GM12891 (cell line): ENCODE measurements around the gene EFEMP2.

Experiments
- PAX5 ChIP-seq: IDR thresholded peaks from 2 replicates; pipeline ENCODE4 v1.6.1; 2011; ENCODE audit warnings: low read length, moderate library complexity, mild to moderate bottlenecking; ENCODE audit not compliant: insufficient read depth, severe bottlenecking
- POLR2A ChIP-seq: IDR thresholded peaks from 2 replicates; pipeline ENCODE4 v1.6.1; 2011; ENCODE audit warnings: low read depth, low read length, control low read depth
- POLR2AphosphoS5 ChIP-seq: IDR thresholded peaks from 2 replicates; pipeline ENCODE4 v1.6.1; 2011; ENCODE audit warnings: low read depth, low read length, control low read depth
- TAF1 ChIP-seq: IDR thresholded peaks from 2 replicates; pipeline ENCODE4 v1.6.1; 2011; ENCODE audit warnings: low read depth, low read length, control low read depth

DNA sequence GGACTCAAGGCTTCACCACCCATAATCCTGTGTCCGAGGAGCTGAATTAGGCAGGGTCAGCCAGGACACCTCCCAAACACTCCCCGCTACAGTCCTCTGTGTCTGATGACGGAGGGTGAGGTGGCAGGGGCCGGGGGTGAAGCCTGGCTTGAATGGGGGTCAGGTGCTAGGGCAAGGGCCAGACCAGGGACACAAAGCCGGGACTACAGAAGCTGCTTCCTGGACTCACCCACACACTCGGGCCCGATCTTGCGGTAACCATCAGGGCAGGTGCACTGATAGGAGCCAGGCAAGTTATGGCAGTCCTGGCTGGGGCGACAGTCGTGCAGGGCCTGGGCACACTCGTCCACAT, 2.3 kb downstream of the EFEMP2 start:
- TF ChIP-seq POLR2A, result no peak
- no peak for TF ChIP-seq TAF1
- no peak for TF ChIP-seq PAX5
- TF ChIP-seq POLR2AphosphoS5, result no peak
